Right lobe of liver (tissue), 6 donors: Measurements from ENCODE around the gene CACYBP. TPM values are rescaled to one million over a fixed set of nuclear protein-coding genes. Genes with fewer than 3 reads are reported as not detected.

Source experiments
- ATAC-seq, 4 donors: fragments of 200-7000 bp; cut with Tn5 transposase; one replicate each; pipeline ENCODE4 v1.9.1; 2020; ENCODE audit warnings: mild to moderate bottlenecking in 4 of 4, moderate library complexity in 4 of 4
- DNase-seq, 3 donors: peaks; one replicate each; pipeline ENCODE4 v3.0.0-alpha.2; 2020
- H3K27ac ChIP-seq, 3 donors: fragments of 200-600 bp; one replicate each; pipeline ENCODE4 v1.8.0; 2022
- H3K27me3 ChIP-seq, 2 donors: fragments of 200-600 bp; one replicate each; pipeline ENCODE4 v1.8.0; 2022
- H3K36me3 ChIP-seq, 4 donors: fragments of 200-600 bp; sonication (generic) in 1 of 4; one replicate each; pipeline versions ENCODE4 v1.5.1 to v1.8.0; 2017 to 2022; ENCODE audit warnings: control low read depth in 1 of 4
- H3K4me1 ChIP-seq, 4 donors: fragments of 200-600 bp; sonication (generic) in 1 of 4; one replicate each; pipeline versions ENCODE4 v1.5.1 to v1.8.0; 2017 to 2022; ENCODE audit warnings: control low read depth in 1 of 4
- H3K4me3 ChIP-seq, 3 donors: fragments of 200-600 bp; one replicate each; pipeline ENCODE4 v1.8.0; 2022
- H3K9me3 ChIP-seq, 4 donors: fragments of 200-600 bp; sonication (generic) in 1 of 4; one replicate each; pipeline versions ENCODE4 v1.5.1 to v1.8.0; 2017 to 2022; ENCODE audit warnings: control low read depth in 1 of 4
- CTCF ChIP-seq, 4 donors: fragments of 200-600 bp in 3 of 4; fragments of 450-650 bp in 1 of 4; IDR thresholded peaks; one replicate each; pipeline versions ENCODE4 v1.5.1 to v1.8.0; 2016 to 2022; ENCODE audit warnings: antibody characterized with exemption in 4 of 4, mild to moderate bottlenecking in 2 of 4
- POLR2A ChIP-seq: fragments of 450-650 bp; IDR thresholded peaks from one replicate; pipeline ENCODE4 v1.6.1; 2017; ENCODE audit warnings: antibody characterized with exemption, mild to moderate bottlenecking
- WGBS: methylation state at CpG from one replicate; pipeline ENCODE4 v1.1.6; 2018; ENCODE audit warnings: low coverage, low lambda C conversion rate; ENCODE audit not compliant: insufficient coverage; ENCODE audit errors: missing lambda C conversion rate; 5-methylcytosine and 5-hydroxymethylcytosine counted together
- intact Hi-C, 2 donors: fragments of 100-400 bp; cut with DNase I; formaldehyde crosslinking; loops; one replicate each; pipeline versions ENCODE4 v1.11.2 to v1.14.1; 2022
- total RNA-seq, 6 experiments: library from RNA; depleted of rRNA in 2 of 6; stranded (reverse); fragments of >200 nt in 2 of 6; fragmentation: NEBNext Ultra II Directional in 3 of 6; extraction: Animal tissue kit (Norgen Biotek cat#: 25700) in 3 of 6; gene quantifications; one replicate each; pipeline versions ENCODE4 v1.1.0 to v1.2.4, GENCODE V29; 2016 to 2023
- donor health status: DM: no; HTN: yes; CAD: no.
- donor health status: DM: no; HTN: no; CAD: no.
- donor health status: DM: no; HTN: no; CAD: no.
- donor health status: DM: no; HTN: yes; CAD: no.
- donor health status: DM: no; HTN: yes; CAD: no.

CACYBP gene
- total RNA-seq, 6 experiments from 2014 or later: 20.3 to 60.0 (median 31.2) TPM

GRCh38 chr1:175003521-175003920 is 3.8 kb downstream of the CACYBP start:
- H3K9me3 ChIP-seq: no peaks in the 10 kb centered on the region
- 61% methylated on average over 2 of the region's 2 CpGs for WGBS
- no peak for ATAC-seq

GRCh38 chr1:175005085-175005783 is 5.5 kb downstream of the CACYBP start:
- no peaks in the 10 kb centered on the region for H3K9me3 ChIP-seq
- WGBS: 91% methylated on average over 8 of the region's 8 CpGs
- intact Hi-C loops: no loop called here
- TF ChIP-seq CTCF (IDR thresholded peaks at IDR 0.05) (no peak), POLR2A (no peak)
- H3K4me1 ChIP-seq: peaks cover 0 to 17% (median 3%) of the 10 kb centered on the region in 4 donors
- H3K4me3 ChIP-seq: no peak overlapping the region
- H3K27ac ChIP-seq: no peak overlapping the region
- H3K27me3 ChIP-seq: no peaks in the 10 kb centered on the region
- peaks cover 0 to 42% (median 16%) of the 10 kb centered on the region in 4 donors for H3K36me3 ChIP-seq
- no peak for ATAC-seq
- no peak for DNase-seq

More at GRCh38 chr1:175003521-175003920, 3.8 kb downstream of the CACYBP start:
- peaks cover 0 to 17% (median 3%) of the 10 kb centered on the region in 4 donors for H3K4me1 ChIP-seq
- TF ChIP-seq CTCF (IDR thresholded peaks at IDR 0.05) (no peak), POLR2A (no peak)
- no peak overlapping the region for H3K4me3 ChIP-seq
- no peak overlapping the region for H3K27ac ChIP-seq
- H3K36me3 ChIP-seq: peaks cover 0 to 26% (median 8%) of the 10 kb centered on the region in 4 donors
- intact Hi-C loops: no loop called here
- H3K27me3 ChIP-seq: no peaks in the 10 kb centered on the region
- DNase-seq: no peak

GRCh38 chr1:175009532-175009931 is 9.8 kb downstream of the CACYBP start:
- Histone ChIP-seq H3K9me3 (no peaks in the 10 kb centered on the region), H3K27me3 (no peaks in the 10 kb centered on the region), H3K4me3 (no peak overlapping the region), H3K36me3 (peaks cover 0 to 85% (median 39%) of the 10 kb centered on the region in 4 donors), H3K27ac (no peak overlapping the region), H3K4me1 (no peaks in the 10 kb centered on the region)
- ATAC-seq (peak in 3 of 4 donors; percentile 31 to 53 (median 49)), DNase-seq (no peak)
- intact Hi-C loops: no loop called here
- 60% methylated on average over 7 of the region's 10 CpGs for WGBS
- TF ChIP-seq CTCF (IDR thresholded peaks at IDR 0.05) (no peak), POLR2A (no peak)

- Histone ChIP-seq H3K9me3 (no peaks in the 10 kb centered on the region), H3K27ac (no peak overlapping the region), H3K36me3 (peaks cover 0 to 90% (median 47%) of the 10 kb centered on the region in 4 donors), H3K27me3 (no peaks in the 10 kb centered on the region), H3K4me3 (no peak overlapping the region), H3K4me1 (no peaks in the 10 kb centered on the region)
- DNase-seq (no peak), ATAC-seq (no peak)
- TF ChIP-seq POLR2A (no peak), CTCF (IDR thresholded peaks at IDR 0.05) (no peak)
- intact Hi-C loops: no loop called here
- WGBS: 100% methylated on average over 1 of the region's 1 CpG
These were observed 13.7 kb downstream of the CACYBP start for GRCh38 chr1:175013445-175013844.
